Activated CD8-positive, alpha-beta memory T cell treated with anti-CD3 and anti-CD28 coated beads, Interleukin-2, amount 10 ng/mL, durations not matched to agents 7 days and 5 days (primary cell): Measurements from ENCODE around the gene RFX2. TPM values are rescaled to one million over a fixed set of nuclear protein-coding genes. Genes with fewer than 3 reads are reported as not detected.
"Not testable (repeated sequence)": the region's sequence is repeated elsewhere in the genome, so short reads cannot be mapped to it uniquely, and the experiment has no call there.

Experiments used
- ATAC-seq: fragments of 150-1000 bp; cut with Tn5 transposase; one replicate; pipeline ENCODE4 v1.10.0; 2021; ENCODE audit warnings: moderate library complexity
- CTCF ChIA-PET: fragments of 350-600 bp; sonication (Branson Sonifier 250); formaldehyde crosslinking; loops from one replicate; lab custom pipeline; 2021; ENCODE audit warnings: antibody characterized with exemption; lab: Charles Lee
- DNase-seq: peaks from one replicate; pipeline ENCODE4 v3.0.0-alpha.2; 2020
- H3K27ac Mint-ChIP-seq: one replicate; pipeline ENCODE4 v1.8.0; 2021; ENCODE audit warnings: mild to moderate bottlenecking, mixed read lengths
- H3K27me3 Mint-ChIP-seq: one replicate; pipeline ENCODE4 v1.8.0; 2021; ENCODE audit warnings: mixed read lengths
- H3K36me3 Mint-ChIP-seq: one replicate; pipeline ENCODE4 v1.8.0; 2021; ENCODE audit warnings: mild to moderate bottlenecking, mixed read lengths
- H3K4me1 Mint-ChIP-seq: one replicate; pipeline ENCODE4 v1.8.0; 2021; ENCODE audit warnings: mixed read lengths
- H3K4me3 Mint-ChIP-seq: one replicate; pipeline ENCODE4 v1.8.0; 2021; ENCODE audit warnings: mild to moderate bottlenecking, moderate library complexity, mixed read lengths
- H3K9me3 Mint-ChIP-seq: one replicate; pipeline ENCODE4 v1.8.0; 2022; ENCODE audit warnings: low read depth, mixed read lengths
- total RNA-seq, 2 experiments: library from RNA; stranded (reverse); gene quantifications; one replicate each; pipeline ENCODE4 v1.2.3, GENCODE V29; 2021

Gene RFX2
- total RNA-seq, 2 experiments from 2014 or later: 9.8 to 11.7 TPM

DNA sequence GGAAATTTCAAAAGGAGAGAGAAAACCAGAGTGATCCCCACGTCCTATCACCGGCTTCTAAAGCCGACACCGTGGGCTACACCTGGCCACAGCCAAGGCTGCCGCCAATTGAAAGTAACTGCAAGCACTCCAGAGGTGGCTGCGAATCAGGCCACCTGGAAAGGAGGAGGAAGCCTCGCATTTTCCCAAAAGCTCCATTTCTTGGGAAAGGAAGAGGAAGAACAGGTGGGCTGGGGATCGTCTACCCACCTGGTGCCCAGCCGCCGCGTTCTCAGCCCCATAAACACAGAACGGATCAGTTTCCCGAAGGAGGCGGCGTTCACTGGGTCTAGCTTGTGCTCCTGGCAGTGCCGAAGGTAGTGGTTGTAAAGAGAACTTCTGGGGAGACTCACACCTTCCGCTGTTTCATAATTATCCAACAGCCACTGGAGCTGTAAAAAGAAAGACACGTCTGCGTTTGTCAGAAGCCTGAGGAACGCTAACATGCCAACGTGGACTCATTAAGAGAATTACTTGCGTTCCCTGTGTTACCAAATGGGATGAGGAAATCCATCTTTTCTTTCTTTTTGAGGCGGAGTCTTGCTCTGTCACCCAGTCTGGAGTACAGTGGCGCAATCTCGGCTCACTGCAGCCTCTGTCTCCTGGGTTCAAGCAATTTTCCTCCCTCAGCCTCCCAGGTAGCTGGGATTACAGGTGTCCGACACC lies 94.3 kb downstream of the RFX2 start:
- CTCF ChIA-PET: no interaction called here
- Mint-ChIP-seq H3K4me3 (no peak overlapping the region), H3K27ac (no peak overlapping the region), H3K27me3 (no peaks in the 10 kb centered on the region), H3K4me1 (peaks cover 1% of the 10 kb centered on the region), H3K9me3 (no peaks in the 10 kb centered on the region), H3K36me3 (no peaks in the 10 kb centered on the region)
- DNase-seq (no peak), ATAC-seq (no peak)

DNA sequence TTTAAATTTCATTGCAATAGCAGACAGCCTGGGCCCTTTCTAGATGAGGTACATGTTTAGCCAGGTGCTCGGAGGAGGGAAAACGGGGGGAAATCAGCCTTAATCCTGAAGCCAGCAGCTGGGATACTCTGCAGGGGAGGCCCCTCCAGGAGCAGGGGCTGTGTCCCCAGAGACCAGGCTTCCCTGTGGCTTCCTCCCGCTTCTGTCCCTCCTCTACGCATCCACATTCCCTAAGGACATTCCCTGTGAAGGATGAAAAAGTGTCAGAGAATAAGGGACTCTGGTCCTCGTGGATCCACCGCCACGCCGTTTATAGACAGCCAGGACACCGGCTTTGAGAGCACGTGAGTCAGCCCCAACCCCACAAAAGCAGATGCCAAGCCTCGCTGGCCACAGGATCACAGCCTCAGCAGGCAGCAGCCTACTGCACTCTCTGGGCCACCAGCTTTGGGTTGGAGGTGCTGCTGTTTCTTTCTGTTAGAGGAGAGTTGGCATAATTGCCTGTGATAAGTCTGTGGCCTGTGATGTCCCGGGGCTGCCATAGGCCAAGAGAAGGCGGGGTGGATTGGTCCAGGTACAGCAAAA lies 95.7 kb downstream of the RFX2 start:
- no peaks in the 10 kb centered on the region for H3K36me3 Mint-ChIP-seq
- H3K27me3 Mint-ChIP-seq: no peaks in the 10 kb centered on the region
- no peak overlapping the region for H3K4me3 Mint-ChIP-seq
- CTCF ChIA-PET: interaction anchor here (1.2 to 1.4 kb wide), 3 partner anchors 8 to 111 kb away, joined by 3 to 7 read pairs (median 5); no protein-coding TSS in a partner anchor
- no peaks in the 10 kb centered on the region for H3K9me3 Mint-ChIP-seq
- no peak for DNase-seq
- H3K27ac Mint-ChIP-seq: no peak overlapping the region
- H3K4me1 Mint-ChIP-seq: no peaks in the 10 kb centered on the region
- ATAC-seq: no peak

DNA sequence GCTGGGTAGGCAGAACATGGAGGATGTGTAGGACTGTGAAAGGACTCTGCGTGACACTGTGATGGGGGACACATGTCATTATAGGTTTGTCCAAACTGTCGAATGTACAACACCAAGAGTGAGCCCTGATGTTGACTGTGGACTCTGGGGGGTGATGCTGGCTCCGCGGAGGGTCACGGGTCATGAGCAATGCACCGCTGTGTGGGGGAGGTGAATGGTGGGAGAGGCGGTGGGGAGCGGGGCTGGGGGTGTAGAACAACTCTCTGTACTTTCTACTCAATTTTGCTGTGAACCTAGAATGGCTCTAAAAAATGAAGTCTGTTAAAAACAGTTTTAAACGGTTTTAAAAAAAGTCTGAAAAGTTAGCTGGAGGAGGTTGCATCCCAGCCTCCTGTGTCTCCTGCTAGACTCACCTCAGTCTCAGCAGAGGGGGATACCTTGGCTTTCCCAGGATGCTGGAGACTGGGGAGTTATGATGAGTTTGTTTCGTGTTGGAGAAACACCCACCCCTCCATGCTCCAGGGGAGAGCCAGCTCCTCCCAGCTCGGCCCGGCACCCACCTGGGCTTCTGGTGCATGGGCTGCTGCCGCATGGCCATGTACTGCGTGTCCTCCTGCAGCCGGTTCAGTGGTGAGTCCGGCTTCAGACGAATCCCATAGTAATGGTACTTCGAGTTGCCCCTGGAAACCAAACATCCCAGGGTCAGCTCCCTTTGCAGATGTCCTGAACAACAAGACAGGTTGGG lies 97.7 kb downstream of the RFX2 start:
- Mint-ChIP-seq H3K27ac (no peak overlapping the region), H3K36me3 (no peaks in the 10 kb centered on the region), H3K4me1 (no peaks in the 10 kb centered on the region), H3K9me3 (no peaks in the 10 kb centered on the region), H3K27me3 (no peaks in the 10 kb centered on the region), H3K4me3 (no peak overlapping the region)
- ATAC-seq (no peak), DNase-seq (no peak)
- CTCF ChIA-PET: interaction anchor here (1.4 to 2.6 kb wide), 2 partner anchors 9 to 24 kb away, joined by 5 to 6 read pairs; no protein-coding TSS in a partner anchor

DNA sequence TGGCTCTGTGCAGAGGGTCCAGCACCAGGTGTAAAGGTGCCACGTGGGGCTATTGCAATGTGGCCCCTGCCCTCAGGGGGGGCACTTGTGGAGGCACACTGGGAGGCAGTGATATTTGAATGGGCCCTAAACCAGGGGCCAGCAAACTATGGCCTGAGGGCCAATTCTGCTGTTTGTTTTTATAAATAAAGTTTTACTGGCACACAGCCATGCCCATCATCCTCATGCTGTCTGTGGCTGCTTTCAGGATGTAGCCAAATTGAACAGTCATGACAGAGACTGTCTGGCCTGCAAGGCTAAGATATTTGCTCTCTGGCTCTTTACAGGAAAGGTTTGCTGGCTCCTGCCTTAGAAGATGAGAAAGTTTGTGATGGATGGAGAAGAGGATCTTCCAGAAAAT lies 98.5 kb downstream of the RFX2 start:
- CTCF ChIA-PET: interaction anchor here (2.6 kb wide), 1 partner anchor 10 kb away, joined by 6 read pairs; no protein-coding TSS in a partner anchor
- Mint-ChIP-seq H3K9me3 (no peaks in the 10 kb centered on the region), H3K4me3 (no peak overlapping the region), H3K27ac (no peak overlapping the region), H3K4me1 (no peaks in the 10 kb centered on the region), H3K27me3 (no peaks in the 10 kb centered on the region), H3K36me3 (no peaks in the 10 kb centered on the region)
- no peak for DNase-seq
- ATAC-seq: no peak

DNA sequence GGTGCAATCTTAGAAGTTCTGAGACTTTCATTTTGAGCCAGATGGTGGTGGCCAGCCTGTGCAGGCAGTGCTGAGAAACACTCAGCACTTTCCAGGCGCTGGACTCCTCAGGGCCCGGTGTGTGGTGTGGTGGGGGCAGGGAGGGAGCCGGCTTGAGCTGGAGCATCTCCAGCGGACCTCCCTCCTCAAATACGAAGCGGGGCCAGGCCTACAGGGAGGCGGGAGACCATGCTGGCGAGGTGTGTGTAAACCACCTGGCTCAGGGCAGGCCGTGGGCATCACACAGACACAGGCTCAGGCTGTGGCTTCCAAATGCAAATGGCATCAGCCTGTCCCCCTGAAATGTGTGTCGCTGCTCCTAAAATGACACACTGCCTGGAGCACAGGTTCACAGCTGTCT lies 99.1 kb downstream of the RFX2 start:
- ATAC-seq (no peak), DNase-seq (no peak)
- CTCF ChIA-PET: interaction anchor here (2.6 kb wide), 1 partner anchor 11 kb away, joined by 6 read pairs; no protein-coding TSS in a partner anchor
- Mint-ChIP-seq H3K27ac (no peak overlapping the region), H3K36me3 (no peaks in the 10 kb centered on the region), H3K4me3 (no peak overlapping the region), H3K4me1 (no peaks in the 10 kb centered on the region), H3K9me3 (no peaks in the 10 kb centered on the region), H3K27me3 (no peaks in the 10 kb centered on the region)

DNA sequence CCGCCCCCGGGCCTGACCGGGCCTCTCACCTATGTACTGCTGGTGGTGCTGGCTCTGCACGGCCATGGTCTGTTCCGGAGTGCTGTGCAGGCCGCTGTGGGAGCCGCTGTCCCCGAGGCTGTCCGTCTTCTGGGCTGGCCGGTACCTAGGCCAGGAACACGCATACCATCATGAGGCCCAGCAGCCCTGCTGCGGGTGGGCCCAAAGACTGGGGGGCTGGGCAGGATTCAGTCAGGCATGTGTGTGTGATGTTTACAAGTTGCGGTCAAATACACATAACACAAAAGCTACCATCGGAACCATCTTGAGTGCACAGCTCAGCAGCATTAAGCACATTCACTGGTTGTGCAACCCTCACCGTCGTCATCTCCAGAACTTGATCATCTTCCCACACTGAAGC lies 100.2 kb downstream of the RFX2 start:
- Mint-ChIP-seq H3K27me3 (no peaks in the 10 kb centered on the region), H3K4me3 (no peak overlapping the region), H3K9me3 (no peaks in the 10 kb centered on the region), H3K27ac (no peak overlapping the region), H3K4me1 (no peaks in the 10 kb centered on the region), H3K36me3 (no peaks in the 10 kb centered on the region)
- CTCF ChIA-PET: no interaction called here
- DNase-seq: no peak
- no peak for ATAC-seq

DNA sequence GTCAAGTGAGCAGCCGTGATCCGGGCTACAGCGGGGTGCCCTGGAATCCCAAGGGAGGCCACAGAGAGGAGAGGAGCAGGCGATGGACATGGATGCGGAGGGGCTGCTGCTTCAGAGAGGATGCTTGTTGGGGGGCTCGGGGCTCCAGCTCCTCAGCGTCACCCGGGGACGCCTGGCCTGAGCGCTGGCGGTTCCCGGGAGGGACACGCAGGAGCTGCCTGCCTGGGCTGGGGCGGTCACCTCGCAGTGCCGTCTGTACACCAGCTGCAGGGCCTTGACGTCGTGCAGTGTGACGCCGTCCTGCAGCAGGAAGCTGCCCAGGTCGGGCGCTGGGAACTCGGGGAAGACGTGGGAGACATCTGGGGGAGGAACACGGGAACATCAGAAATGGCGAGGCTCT lies 102.4 kb downstream of the RFX2 start:
- Mint-ChIP-seq H3K27me3 (no peaks in the 10 kb centered on the region), H3K36me3 (no peaks in the 10 kb centered on the region), H3K9me3 (no peaks in the 10 kb centered on the region), H3K4me1 (no peaks in the 10 kb centered on the region), H3K4me3 (no peak overlapping the region), H3K27ac (no peak overlapping the region)
- no peak for ATAC-seq
- CTCF ChIA-PET: no interaction called here
- DNase-seq: no peak

DNA sequence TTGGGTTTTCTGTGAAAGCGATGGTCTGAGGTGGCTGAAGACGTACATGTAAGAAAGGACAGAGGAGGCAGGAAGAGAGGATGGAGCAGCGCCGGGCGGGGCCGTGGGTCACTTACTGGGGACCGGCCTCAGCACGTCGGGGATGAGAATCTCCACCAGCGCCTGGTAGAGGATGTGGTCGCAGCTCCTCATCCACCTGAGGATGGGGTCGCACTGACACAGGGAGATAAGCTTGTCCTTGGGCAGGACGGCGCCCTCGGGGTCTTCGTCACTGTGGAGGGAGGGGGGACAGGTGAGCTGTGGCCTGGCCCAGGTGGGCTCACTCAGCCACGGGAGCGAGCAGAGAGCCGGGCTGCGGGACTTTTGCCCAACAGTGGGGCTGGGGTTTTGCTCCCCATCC lies 103.4 kb downstream of the RFX2 start:
- DNase-seq (no peak), ATAC-seq (no peak)
- no peak overlapping the region for H3K4me3 Mint-ChIP-seq
- H3K9me3 Mint-ChIP-seq: no peaks in the 10 kb centered on the region
- CTCF ChIA-PET: interaction anchor here (0.7 kb wide), 1 partner anchor 18 kb away, joined by 4 read pairs; no protein-coding TSS in a partner anchor
- H3K4me1 Mint-ChIP-seq: no peaks in the 10 kb centered on the region
- no peak overlapping the region for H3K27ac Mint-ChIP-seq
- no peaks in the 10 kb centered on the region for H3K27me3 Mint-ChIP-seq
- H3K36me3 Mint-ChIP-seq: no peaks in the 10 kb centered on the region

DNA sequence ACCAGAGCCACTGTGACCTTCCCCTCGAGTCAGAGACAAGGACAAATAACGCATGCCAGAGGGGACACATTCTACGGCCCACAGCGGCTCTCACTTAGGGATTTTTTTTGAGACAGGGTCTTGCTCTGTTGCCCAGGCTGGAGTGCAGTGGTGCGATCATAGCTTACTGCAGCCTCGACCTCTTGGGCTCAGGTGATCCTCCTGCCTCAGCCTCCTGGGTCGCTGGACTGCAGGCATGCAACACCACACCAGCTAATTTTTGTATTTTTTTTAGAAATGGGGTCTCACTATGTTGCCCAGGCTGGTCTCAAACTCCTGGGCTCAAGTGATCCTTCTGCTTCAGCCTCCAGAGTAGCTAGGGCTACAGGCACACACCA lies 104.2 kb downstream of the RFX2 start:
- CTCF ChIA-PET: interaction anchor here (0.7 to 1.5 kb wide), 2 partner anchors 19 to 38 kb away, joined by 3 to 4 read pairs; no protein-coding TSS in a partner anchor
- not testable (repeated sequence) for H3K9me3 Mint-ChIP-seq, H3K4me3 Mint-ChIP-seq, ATAC-seq, DNase-seq, H3K36me3 Mint-ChIP-seq, H3K27ac Mint-ChIP-seq, H3K4me1 Mint-ChIP-seq, H3K27me3 Mint-ChIP-seq

DNA sequence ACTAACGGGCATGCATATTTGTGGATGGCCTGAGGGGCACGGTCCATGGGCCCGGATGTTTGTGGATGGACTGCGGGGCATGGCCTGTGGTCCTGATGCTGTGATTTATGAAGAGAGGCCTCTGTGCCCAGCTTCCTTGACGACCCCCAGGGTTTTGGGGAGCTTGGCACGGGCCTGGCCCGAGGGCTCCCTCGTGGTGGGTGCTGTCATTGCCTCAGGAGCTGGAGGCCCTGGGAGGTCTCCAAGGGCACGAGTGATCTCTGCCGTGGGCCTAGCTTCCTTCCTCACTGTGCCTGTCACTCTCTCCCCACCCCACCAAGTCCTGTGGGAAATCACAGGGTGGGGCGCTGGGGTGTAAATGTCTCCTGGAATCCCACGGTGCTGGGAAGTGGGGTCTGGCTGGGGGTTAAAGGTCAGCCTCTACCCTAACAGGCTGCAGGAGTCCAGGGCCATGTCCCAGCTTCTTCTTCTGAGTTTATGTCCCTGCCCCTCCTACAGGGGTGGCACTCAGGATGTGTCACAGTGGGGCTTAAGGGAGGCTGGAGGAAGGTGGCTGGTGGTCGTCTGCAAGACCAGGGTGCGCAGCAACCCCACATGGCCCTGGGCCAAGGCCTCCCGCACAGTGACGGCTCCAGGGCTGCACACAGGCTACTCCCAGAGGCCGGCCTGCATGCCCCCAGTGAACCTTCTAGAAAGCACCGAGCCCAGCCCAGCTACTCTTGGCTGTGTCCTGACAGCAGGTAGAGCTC lies 104.8 kb downstream of the RFX2 start:
- H3K4me3 Mint-ChIP-seq: no peak overlapping the region
- DNase-seq: no peak
- no peaks in the 10 kb centered on the region for H3K9me3 Mint-ChIP-seq
- CTCF ChIA-PET: interaction anchor here (1.5 kb wide), 1 partner anchor 38 kb away, joined by 3 read pairs; no protein-coding TSS in a partner anchor
- no peak overlapping the region for H3K27ac Mint-ChIP-seq
- H3K36me3 Mint-ChIP-seq: peaks cover under 1% of the 10 kb centered on the region
- no peaks in the 10 kb centered on the region for H3K27me3 Mint-ChIP-seq
- no peaks in the 10 kb centered on the region for H3K4me1 Mint-ChIP-seq
- ATAC-seq: no peak

DNA sequence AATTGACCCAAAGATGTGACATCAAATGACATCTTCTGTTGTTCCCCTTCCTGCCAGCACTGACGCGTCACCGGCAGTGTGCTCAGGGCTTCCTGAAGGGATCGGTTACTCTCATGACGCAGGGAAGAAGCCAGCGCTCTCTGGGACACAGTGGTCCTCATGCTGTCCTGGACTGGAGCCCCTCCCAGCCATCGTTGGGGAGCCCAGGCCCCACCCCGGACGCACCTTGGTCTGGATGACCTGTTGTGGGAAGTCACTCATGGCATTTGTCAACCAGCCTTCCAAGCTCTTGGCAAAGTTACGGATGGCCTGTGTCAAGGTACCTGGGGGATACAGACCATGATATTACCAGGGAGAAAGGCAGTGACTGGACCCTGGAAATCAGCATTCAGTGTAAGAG lies 106.3 kb downstream of the RFX2 start:
- Mint-ChIP-seq H3K27me3 (no peaks in the 10 kb centered on the region), H3K9me3 (no peaks in the 10 kb centered on the region), H3K4me3 (no peak overlapping the region), H3K4me1 (no peaks in the 10 kb centered on the region), H3K36me3 (peaks cover 3% of the 10 kb centered on the region), H3K27ac (no peak overlapping the region)
- CTCF ChIA-PET: interaction anchor here (0.9 kb wide), 1 partner anchor 18 kb away, joined by 3 read pairs; no protein-coding TSS in a partner anchor
- ATAC-seq (no peak), DNase-seq (no peak)

DNA sequence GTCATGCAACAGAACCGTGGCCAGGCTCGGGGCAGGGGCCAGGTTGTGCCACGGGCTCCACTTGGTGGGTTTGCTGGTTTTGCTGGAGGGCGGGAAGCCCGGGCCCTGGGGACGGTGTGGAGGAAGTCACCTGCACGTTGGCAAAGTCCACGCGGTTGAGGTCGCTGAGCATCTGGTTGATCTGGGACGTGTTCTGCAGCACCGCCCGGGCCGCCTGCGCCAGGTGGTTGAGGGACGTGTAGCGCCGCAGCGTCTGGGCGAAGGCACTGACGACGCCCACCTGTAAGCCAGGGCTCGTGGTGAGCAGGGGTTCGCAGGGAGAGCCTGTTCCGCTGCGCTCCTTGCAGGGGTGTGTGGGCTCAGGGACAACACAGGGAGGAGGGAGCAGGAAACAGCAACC lies 107.7 kb downstream of the RFX2 start:
- no peak for DNase-seq
- no peak overlapping the region for H3K27ac Mint-ChIP-seq
- H3K36me3 Mint-ChIP-seq: peaks cover 3% of the 10 kb centered on the region
- no peak overlapping the region for H3K4me3 Mint-ChIP-seq
- CTCF ChIA-PET: no interaction called here
- no peak for ATAC-seq
- no peaks in the 10 kb centered on the region for H3K9me3 Mint-ChIP-seq
- H3K4me1 Mint-ChIP-seq: no peaks in the 10 kb centered on the region
- H3K27me3 Mint-ChIP-seq: no peaks in the 10 kb centered on the region
